ENCODE measurements around the gene STT3A.

The STT3A gene

GRCh38 chr11:125603207-125603606 is 10.6 kb downstream of the STT3A start:
- Histone ChIP-seq H3K79me1 (ENCODE audit: low read length) (no peaks in the 10 kb centered on the region), H3K4ac (ENCODE audit: low read depth, low read length) (no peak overlapping the region), H3K23ac (ENCODE audit: low read length) (no peak overlapping the region), H2BK120ac (ENCODE audit: low read depth, low read length) (no peak overlapping the region), H3K36me3 (ENCODE audit: control insufficient read depth, insufficient read depth, low read length) (peaks cover 14% of the 10 kb centered on the region), H2BK15ac (replicated peaks; ENCODE audit: low read depth) (no peak overlapping the region), H4K8ac (ENCODE audit: low read depth, low read length) (no peak overlapping the region), H3K79me2 (ENCODE audit: control insufficient read depth, insufficient read depth, low read length) (no peaks in the 10 kb centered on the region), H3K27me3 (ENCODE audit: insufficient read depth, low read length, poor library complexity) (no peaks in the 10 kb centered on the region), H3K4me3 (ENCODE audit: low read length) (no peak overlapping the region), H4K5ac (ENCODE audit: low read length) (no peak overlapping the region), H2BK5ac (ENCODE audit: low read length) (no peak overlapping the region), H2AK5ac (ENCODE audit: low read length) (no peak overlapping the region), H3K27ac (ENCODE audit: low read depth, low read length) (no peak overlapping the region), H3K4me2 (ENCODE audit: low read length) (no peak overlapping the region), H3K4me1 (ENCODE audit: control insufficient read depth, low read depth, low read length) (no peaks in the 10 kb centered on the region), H3K18ac (ENCODE audit: low read length) (no peak overlapping the region), H3K9ac (ENCODE audit: low read length) (no peak overlapping the region), H3K56ac (ENCODE audit: low read length) (no peak overlapping the region)
- DNase-seq: no peak
- WGBS (ENCODE audit: extremely low coverage, insufficient coverage, low lambda C conversion rate): no CpG with 5 or more reads among the region's 3 CpGs

- no peak overlapping the region for H3K4ac ChIP-seq (ENCODE audit: low read depth, low read length)
- H3K18ac ChIP-seq (ENCODE audit: low read length): no peak overlapping the region
- DNase-seq: no peak
- no peak overlapping the region for H2BK120ac ChIP-seq (ENCODE audit: low read depth, low read length)
- no peak overlapping the region for H3K27ac ChIP-seq (ENCODE audit: low read depth, low read length)
- H2BK15ac ChIP-seq (replicated peaks; ENCODE audit: low read depth): no peak overlapping the region
- no peaks in the 10 kb centered on the region for H3K4me1 ChIP-seq (ENCODE audit: control insufficient read depth, low read depth, low read length)
- H3K4me3 ChIP-seq (ENCODE audit: low read length): no peak overlapping the region
- no peak overlapping the region for H2BK5ac ChIP-seq (ENCODE audit: low read length)
- no peak overlapping the region for H2AK5ac ChIP-seq (ENCODE audit: low read length)
- H3K9ac ChIP-seq (ENCODE audit: low read length): no peak overlapping the region
- no peak overlapping the region for H3K4me2 ChIP-seq (ENCODE audit: low read length)
- H3K56ac ChIP-seq (ENCODE audit: low read length): no peak overlapping the region
- no peaks in the 10 kb centered on the region for H3K27me3 ChIP-seq (ENCODE audit: insufficient read depth, low read length, poor library complexity)
- H3K36me3 ChIP-seq (ENCODE audit: control insufficient read depth, insufficient read depth, low read length): peaks cover 15% of the 10 kb centered on the region
- H4K5ac ChIP-seq (ENCODE audit: low read length): no peak overlapping the region
- H3K79me2 ChIP-seq (ENCODE audit: control insufficient read depth, insufficient read depth, low read length): no peaks in the 10 kb centered on the region
- H4K8ac ChIP-seq (ENCODE audit: low read depth, low read length): no peak overlapping the region
- H3K23ac ChIP-seq (ENCODE audit: low read length): no peak overlapping the region
- no peaks in the 10 kb centered on the region for H3K79me1 ChIP-seq (ENCODE audit: low read length)
Measured at GRCh38 chr11:125605417-125605816, 12.8 kb downstream of the STT3A start.

GRCh38 chr11:125609545-125609944 is 16.9 kb downstream of the STT3A start:
- Histone ChIP-seq H3K18ac (ENCODE audit: low read length) (no peak overlapping the region), H3K4me3 (ENCODE audit: low read length) (no peak overlapping the region), H3K27ac (ENCODE audit: low read depth, low read length) (no peak overlapping the region), H3K23ac (ENCODE audit: low read length) (no peak overlapping the region), H2BK120ac (ENCODE audit: low read depth, low read length) (no peak overlapping the region), H4K5ac (ENCODE audit: low read length) (no peak overlapping the region), H3K4me1 (ENCODE audit: control insufficient read depth, low read depth, low read length) (no peaks in the 10 kb centered on the region), H4K8ac (ENCODE audit: low read depth, low read length) (no peak overlapping the region), H3K4ac (ENCODE audit: low read depth, low read length) (no peak overlapping the region), H3K79me2 (ENCODE audit: control insufficient read depth, insufficient read depth, low read length) (no peaks in the 10 kb centered on the region), H3K79me1 (ENCODE audit: low read length) (peaks cover 1% of the 10 kb centered on the region), H2BK5ac (ENCODE audit: low read length) (no peak overlapping the region), H3K36me3 (ENCODE audit: control insufficient read depth, insufficient read depth, low read length) (peaks cover 17% of the 10 kb centered on the region), H3K56ac (ENCODE audit: low read length) (no peak overlapping the region), H3K27me3 (ENCODE audit: insufficient read depth, low read length, poor library complexity) (no peaks in the 10 kb centered on the region), H3K9ac (ENCODE audit: low read length) (no peak overlapping the region), H2AK5ac (ENCODE audit: low read length) (no peak overlapping the region), H3K4me2 (ENCODE audit: low read length) (no peak overlapping the region), H2BK15ac (replicated peaks; ENCODE audit: low read depth) (no peak overlapping the region)
- WGBS (ENCODE audit: extremely low coverage, insufficient coverage, low lambda C conversion rate): no CpG with 5 or more reads among the region's 7 CpGs
- no peak for DNase-seq

GRCh38 chr11:125618383-125618782 is 25.7 kb downstream of the STT3A start:
- H3K9ac ChIP-seq (ENCODE audit: low read length): no peak overlapping the region
- H3K4me1 ChIP-seq (ENCODE audit: control insufficient read depth, low read depth, low read length): no peaks in the 10 kb centered on the region
- H2BK5ac ChIP-seq (ENCODE audit: low read length): no peak overlapping the region
- WGBS (ENCODE audit: extremely low coverage, insufficient coverage, low lambda C conversion rate): no CpG with 5 or more reads among the region's 4 CpGs
- H3K4ac ChIP-seq (ENCODE audit: low read depth, low read length): no peak overlapping the region
- H3K36me3 ChIP-seq (ENCODE audit: control insufficient read depth, insufficient read depth, low read length): peaks cover 11% of the 10 kb centered on the region
- H3K23ac ChIP-seq (ENCODE audit: low read length): no peak overlapping the region
- H3K79me1 ChIP-seq (ENCODE audit: low read length): no peaks in the 10 kb centered on the region
- H4K5ac ChIP-seq (ENCODE audit: low read length): no peak overlapping the region
- no peak overlapping the region for H4K8ac ChIP-seq (ENCODE audit: low read depth, low read length)
- no peaks in the 10 kb centered on the region for H3K79me2 ChIP-seq (ENCODE audit: control insufficient read depth, insufficient read depth, low read length)
- H3K4me2 ChIP-seq (ENCODE audit: low read length): no peak overlapping the region
- H3K27me3 ChIP-seq (ENCODE audit: insufficient read depth, low read length, poor library complexity): no peaks in the 10 kb centered on the region
- no peak overlapping the region for H2AK5ac ChIP-seq (ENCODE audit: low read length)
- H3K56ac ChIP-seq (ENCODE audit: low read length): no peak overlapping the region
- no peak overlapping the region for H2BK120ac ChIP-seq (ENCODE audit: low read depth, low read length)
- H2BK15ac ChIP-seq (replicated peaks; ENCODE audit: low read depth): no peak overlapping the region
- DNase-seq: no peak
- no peak overlapping the region for H3K27ac ChIP-seq (ENCODE audit: low read depth, low read length)
- no peak overlapping the region for H3K4me3 ChIP-seq (ENCODE audit: low read length)
- H3K18ac ChIP-seq (ENCODE audit: low read length): no peak overlapping the region

GRCh38 chr11:125621995-125622394 is 29.3 kb downstream of the STT3A start:
- Histone ChIP-seq H2AK5ac (ENCODE audit: low read length) (no peak overlapping the region), H3K27ac (ENCODE audit: low read depth, low read length) (no peak overlapping the region), H3K4ac (ENCODE audit: low read depth, low read length) (no peak overlapping the region), H2BK120ac (ENCODE audit: low read depth, low read length) (no peak overlapping the region), H3K4me1 (ENCODE audit: control insufficient read depth, low read depth, low read length) (no peaks in the 10 kb centered on the region), H3K4me3 (ENCODE audit: low read length) (no peak overlapping the region), H3K36me3 (ENCODE audit: control insufficient read depth, insufficient read depth, low read length) (peaks cover 7% of the 10 kb centered on the region), H3K27me3 (ENCODE audit: insufficient read depth, low read length, poor library complexity) (no peaks in the 10 kb centered on the region), H3K56ac (ENCODE audit: low read length) (no peak overlapping the region), H2BK5ac (ENCODE audit: low read length) (no peak overlapping the region), H3K79me1 (ENCODE audit: low read length) (no peaks in the 10 kb centered on the region), H2BK15ac (replicated peaks; ENCODE audit: low read depth) (no peak overlapping the region), H3K4me2 (ENCODE audit: low read length) (no peak overlapping the region), H3K79me2 (ENCODE audit: control insufficient read depth, insufficient read depth, low read length) (peaks cover 2% of the 10 kb centered on the region), H3K18ac (ENCODE audit: low read length) (no peak overlapping the region), H4K8ac (ENCODE audit: low read depth, low read length) (no peak overlapping the region), H4K5ac (ENCODE audit: low read length) (no peak overlapping the region), H3K9ac (ENCODE audit: low read length) (no peak overlapping the region), H3K23ac (ENCODE audit: low read length) (no peak overlapping the region)
- DNase-seq: no peak
- WGBS (ENCODE audit: extremely low coverage, insufficient coverage, low lambda C conversion rate): no CpG with 5 or more reads among the region's 2 CpGs

GRCh38 chr11:125623064-125623463 is 30.4 kb downstream of the STT3A start:
- H2BK15ac ChIP-seq (replicated peaks; ENCODE audit: low read depth): no peak overlapping the region
- peaks cover 6% of the 10 kb centered on the region for H3K79me2 ChIP-seq (ENCODE audit: control insufficient read depth, insufficient read depth, low read length)
- H3K27ac ChIP-seq (ENCODE audit: low read depth, low read length): no peak overlapping the region
- H3K4me2 ChIP-seq (ENCODE audit: low read length): no peak overlapping the region
- no peak overlapping the region for H3K23ac ChIP-seq (ENCODE audit: low read length)
- no peaks in the 10 kb centered on the region for H3K4me1 ChIP-seq (ENCODE audit: control insufficient read depth, low read depth, low read length)
- H3K4ac ChIP-seq (ENCODE audit: low read depth, low read length): no peak overlapping the region
- H3K36me3 ChIP-seq (ENCODE audit: control insufficient read depth, insufficient read depth, low read length): peaks cover 7% of the 10 kb centered on the region
- no peak overlapping the region for H2BK5ac ChIP-seq (ENCODE audit: low read length)
- no peaks in the 10 kb centered on the region for H3K79me1 ChIP-seq (ENCODE audit: low read length)
- no peak overlapping the region for H3K4me3 ChIP-seq (ENCODE audit: low read length)
- H3K56ac ChIP-seq (ENCODE audit: low read length): no peak overlapping the region
- H2AK5ac ChIP-seq (ENCODE audit: low read length): no peak overlapping the region
- no peak overlapping the region for H4K5ac ChIP-seq (ENCODE audit: low read length)
- no peak overlapping the region for H3K9ac ChIP-seq (ENCODE audit: low read length)
- no peaks in the 10 kb centered on the region for H3K27me3 ChIP-seq (ENCODE audit: insufficient read depth, low read length, poor library complexity)
- H4K8ac ChIP-seq (ENCODE audit: low read depth, low read length): no peak overlapping the region
- no peak for DNase-seq
- no CpG with 5 or more reads among the region's 1 CpG for WGBS (ENCODE audit: extremely low coverage, insufficient coverage, low lambda C conversion rate)
- no peak overlapping the region for H2BK120ac ChIP-seq (ENCODE audit: low read depth, low read length)
- no peak overlapping the region for H3K18ac ChIP-seq (ENCODE audit: low read length)

Measured in mesendoderm (in vitro differentiated cells).